ENCODE results near the gene SRRM2. TPM values are rescaled to one million over a fixed set of nuclear protein-coding genes. Genes with fewer than 3 reads are reported as not detected.

SRRM2 gene
- total RNA-seq, 1 donor from 2014 or later: 963 TPM

- H3K36me3 Mint-ChIP-seq (ENCODE audit: low read depth): peaks cover 99% of the 10 kb centered on the region
- no peak for DNase-seq
These were observed 14.8 kb downstream of the SRRM2 start for GRCh38 chr16:2767140-2767731.

GRCh38 chr16:2767891-2768290 is 15.5 kb downstream of the SRRM2 start:
- no peak for TF ChIP-seq CTCF (IDR thresholded peaks at IDR 0.05)
- Mint-ChIP-seq H3K9me3 (no peaks in the 10 kb centered on the region), H3K4me1 (no peaks in the 10 kb centered on the region), H3K4me3 (no peak overlapping the region), H3K27ac (no peak overlapping the region), H3K36me3 (ENCODE audit: low read depth) (peaks cover 97% of the 10 kb centered on the region), H3K27me3 (no peaks in the 10 kb centered on the region)
- DNase-seq: no peak
- ATAC-seq (ENCODE audit: low read depth): no peak
- POLR2A ChIA-PET: interaction anchor here (0.6 to 0.9 kb wide), 2 partner anchors 15 to 17 kb away, joined by 3 to 6 read pairs; partner anchors contain the start of gene SRRM2
- intact Hi-C loops (cut with micrococcal nuclease): no loop called here
- CTCF ChIA-PET: no interaction called here

More at GRCh38 chr16:2767140-2767731, 14.8 kb downstream of the SRRM2 start:
- no peak for TF ChIP-seq CTCF (IDR thresholded peaks at IDR 0.05)
- Mint-ChIP-seq H3K27ac (no peak overlapping the region), H3K9me3 (no peaks in the 10 kb centered on the region), H3K4me3 (no peak overlapping the region), H3K4me1 (no peaks in the 10 kb centered on the region), H3K27me3 (no peaks in the 10 kb centered on the region)
- no peak for ATAC-seq (ENCODE audit: low read depth)
- ChIA-PET CTCF (no interaction called here), POLR2A (no interaction called here)
- intact Hi-C loops (cut with micrococcal nuclease): no loop called here

- TF ChIP-seq CTCF (IDR thresholded peaks at IDR 0.05): no peak
- Mint-ChIP-seq H3K4me1 (no peaks in the 10 kb centered on the region), H3K27me3 (no peaks in the 10 kb centered on the region), H3K27ac (no peak overlapping the region), H3K9me3 (no peaks in the 10 kb centered on the region), H3K36me3 (ENCODE audit: low read depth) (peaks cover 96% of the 10 kb centered on the region), H3K4me3 (no peak overlapping the region)
- intact Hi-C loops (cut with micrococcal nuclease): no loop called here
- ChIA-PET CTCF (no interaction called here), POLR2A (interaction anchor here (0.9 kb wide), 1 partner anchor 17 kb away, joined by 3 read pairs; no protein-coding TSS in a partner anchor)
- DNase-seq (no peak), ATAC-seq (ENCODE audit: low read depth) (no peak)
These were observed 16.1 kb downstream of the SRRM2 start for GRCh38 chr16:2768403-2769089.

GRCh38 chr16:2769100-2769529 is 16.7 kb downstream of the SRRM2 start:
- no peak for ATAC-seq (ENCODE audit: low read depth)
- intact Hi-C loops (cut with micrococcal nuclease): no loop called here
- Mint-ChIP-seq H3K27ac (no peak overlapping the region), H3K9me3 (no peaks in the 10 kb centered on the region), H3K4me3 (no peak overlapping the region), H3K27me3 (no peaks in the 10 kb centered on the region), H3K36me3 (ENCODE audit: low read depth) (peaks cover 96% of the 10 kb centered on the region), H3K4me1 (no peaks in the 10 kb centered on the region)
- no peak for TF ChIP-seq CTCF (IDR thresholded peaks at IDR 0.05)
- CTCF ChIA-PET: no interaction called here
- POLR2A ChIA-PET: interaction anchor here (1.1 kb wide), 1 partner anchor 10 kb away, joined by 4 read pairs; no protein-coding TSS in a partner anchor
- no peak for DNase-seq

GRCh38 chr16:2769675-2770056 is 17.2 kb downstream of the SRRM2 start:
- peaks cover 94% of the 10 kb centered on the region for H3K36me3 Mint-ChIP-seq (ENCODE audit: low read depth)
- intact Hi-C loops (cut with micrococcal nuclease): no loop called here

More at GRCh38 chr16:2769675-2770056, 17.2 kb downstream of the SRRM2 start:
- ATAC-seq (ENCODE audit: low read depth): no peak
- Mint-ChIP-seq H3K27ac (no peak overlapping the region), H3K4me3 (no peak overlapping the region), H3K27me3 (no peaks in the 10 kb centered on the region), H3K4me1 (no peaks in the 10 kb centered on the region), H3K9me3 (no peaks in the 10 kb centered on the region)
- ChIA-PET CTCF (no interaction called here), POLR2A (interaction anchor here (1.1 kb wide), 1 partner anchor 9 kb away, joined by 4 read pairs; no protein-coding TSS in a partner anchor)
- no peak for DNase-seq
- no peak for TF ChIP-seq CTCF (IDR thresholded peaks at IDR 0.05)
